HG02798 (cell line): Measurements from ENCODE around the gene KIAA1586.
"Not testable (repeated sequence)": the region's sequence is repeated elsewhere in the genome, so short reads cannot be mapped to it uniquely, and the experiment has no call there.

ENCODE experiments used
- ATAC-seq: cut with Tn5 transposase; IDR thresholded peaks from one replicate; pipeline ENCODE4 v1.9.1; 2021; ENCODE audit warnings: mild to moderate bottlenecking; ENCODE audit not compliant: unreplicated experiment, poor library complexity

The KIAA1586 gene

DNA sequence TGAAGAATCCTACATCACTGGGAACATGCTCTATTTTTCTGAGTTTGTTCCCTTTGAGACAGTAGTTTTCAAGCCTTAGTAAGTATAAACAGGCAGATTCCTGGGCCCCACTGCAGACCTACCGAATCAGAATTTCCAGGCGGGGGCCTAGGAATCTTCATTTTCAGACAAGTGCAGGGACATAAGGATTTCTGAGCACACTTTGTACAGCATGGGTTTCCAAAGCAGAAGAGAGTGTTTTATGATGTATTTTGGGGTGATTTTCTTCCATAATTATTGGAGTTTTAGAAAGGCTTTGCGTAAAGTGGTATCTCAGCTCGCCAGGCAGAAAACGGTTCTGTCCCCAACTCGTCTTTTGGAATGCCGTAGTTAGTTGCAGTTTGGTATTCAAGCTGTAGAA is 44.9 kb downstream of the KIAA1586 start:
- ATAC-seq = not testable (repeated sequence)

DNA sequence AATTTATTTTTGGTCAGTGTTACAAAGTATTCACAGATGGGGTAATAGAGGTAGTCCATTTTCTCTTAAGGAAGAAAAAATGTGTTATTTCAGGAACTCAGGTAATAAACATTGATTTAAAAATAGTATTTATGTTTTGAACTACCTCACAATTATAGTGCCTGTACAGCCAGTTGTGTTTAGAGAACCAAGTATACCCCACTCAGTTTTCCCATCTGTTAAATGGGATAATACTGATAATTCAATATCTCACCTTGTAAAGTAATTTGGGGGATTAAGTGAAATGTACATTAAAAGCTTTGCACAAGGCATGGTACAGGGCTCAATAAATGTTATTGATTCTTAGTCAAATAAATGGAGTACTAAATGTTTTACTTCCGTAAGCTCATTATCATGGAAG is 48.2 kb downstream of the KIAA1586 start:
- no peak for ATAC-seq

DNA sequence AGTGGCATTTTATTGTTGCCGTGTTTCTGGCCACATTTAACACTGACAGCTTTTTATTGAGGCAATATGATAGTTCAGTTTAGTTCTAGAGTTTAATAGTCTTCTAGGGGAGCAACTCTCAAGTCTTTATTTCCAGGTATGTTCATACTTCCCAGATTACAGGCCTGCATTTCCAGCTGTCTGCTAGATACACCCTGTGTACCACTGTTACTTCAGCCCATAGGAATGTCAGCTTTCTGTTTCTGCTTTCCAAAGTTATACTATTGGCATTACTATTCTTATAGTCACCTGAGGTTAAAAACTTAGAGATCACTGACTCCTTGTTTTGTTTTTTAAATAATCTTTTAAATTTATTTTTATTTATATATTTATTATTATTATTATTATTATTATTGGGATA is 51.1 kb downstream of the KIAA1586 start:
- no peak for ATAC-seq

DNA sequence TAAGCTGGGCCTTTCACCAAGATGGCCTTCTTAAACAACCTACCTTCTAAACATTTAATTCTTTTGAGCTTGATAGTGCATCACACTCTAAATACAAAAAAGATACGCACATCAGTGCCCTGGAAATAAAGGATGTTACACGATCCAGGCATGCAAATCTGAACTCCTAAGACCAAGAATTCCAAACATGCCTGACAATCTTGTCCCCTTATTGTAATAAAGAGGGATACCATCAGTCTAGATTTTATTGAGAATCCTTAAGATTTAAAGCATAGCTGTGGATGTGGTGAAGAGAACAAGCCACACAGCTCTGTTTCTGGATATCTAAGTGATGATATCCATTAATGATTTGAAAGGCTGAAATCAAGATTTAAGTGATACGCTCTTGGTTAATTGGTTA is 56.5 kb downstream of the KIAA1586 start:
- ATAC-seq = no peak

DNA sequence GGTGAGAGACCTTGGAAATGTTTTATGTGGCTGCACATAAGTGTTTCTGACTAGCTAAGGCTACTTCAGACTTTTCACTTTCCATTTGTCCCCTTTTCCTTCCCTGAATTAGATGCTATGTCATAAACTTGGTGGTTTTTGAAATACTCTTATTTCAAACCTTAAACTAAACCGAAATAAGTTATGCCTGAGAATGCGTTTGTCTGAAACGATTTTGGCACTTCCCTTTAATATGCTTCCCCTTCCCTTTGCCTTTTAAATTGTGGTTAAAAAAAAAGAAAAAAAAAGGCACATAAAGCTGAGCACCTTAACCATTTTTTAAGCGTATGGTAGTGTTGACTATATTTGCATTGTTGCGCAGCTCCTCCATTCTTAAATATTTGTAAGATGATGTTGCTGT is 57.8 kb downstream of the KIAA1586 start:
- no peak for ATAC-seq
